HG02678 (cell line): Measurements from ENCODE around the gene PRR15.
"Not testable (repeated sequence)": the region's sequence is repeated elsewhere in the genome, so short reads cannot be mapped to it uniquely, and the experiment has no call there.

Experiments
- ATAC-seq: cut with Tn5 transposase; IDR thresholded peaks from one replicate; pipeline ENCODE4 v1.9.1; 2021; ENCODE audit warnings: mild to moderate bottlenecking, moderate library complexity; ENCODE audit not compliant: unreplicated experiment

The PRR15 gene, protein sequence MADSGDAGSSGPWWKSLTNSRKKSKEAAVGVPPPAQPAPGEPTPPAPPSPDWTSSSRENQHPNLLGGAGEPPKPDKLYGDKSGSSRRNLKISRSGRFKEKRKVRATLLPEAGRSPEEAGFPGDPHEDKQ

GRCh38 chr7:29563590-29564495 lies at the start of gene PRR15:
Gene PRR15, plus strand, starts transcription at chr7:29563835. Its CDS starts 2,495 bp downstream, at chr7:29566330.
- no peak for ATAC-seq

DNA sequence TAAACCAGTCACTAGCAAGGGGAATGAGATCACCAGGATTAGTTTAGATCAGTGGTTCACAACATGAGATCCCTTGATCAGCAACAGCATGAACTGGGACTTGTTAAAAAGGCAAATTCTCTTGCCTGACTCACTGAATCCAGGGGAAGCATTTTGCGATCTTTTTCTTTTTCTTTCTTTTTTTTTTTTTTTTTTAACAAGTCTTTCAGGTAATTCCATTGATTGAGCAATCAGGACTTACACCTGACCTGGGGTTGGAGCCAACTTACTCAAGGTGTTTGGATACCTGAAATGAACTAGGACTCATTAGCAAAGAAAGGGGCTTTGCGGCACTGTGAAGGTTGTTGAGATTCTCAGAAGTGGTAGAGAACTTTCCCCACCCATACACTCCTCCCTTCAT lies 47.1 kb upstream of the PRR15 start:
- ATAC-seq = no peak

GRCh38 chr7:29518616-29519015 lies 45.0 kb upstream of the PRR15 start:
- ATAC-seq = no peak

- ATAC-seq = no peak
Measured at GRCh38 chr7:29523728-29524127, 39.9 kb upstream of the PRR15 start.

GRCh38 chr7:29527505-29528108 lies 36.0 kb upstream of the PRR15 start:
- ATAC-seq = no peak

DNA sequence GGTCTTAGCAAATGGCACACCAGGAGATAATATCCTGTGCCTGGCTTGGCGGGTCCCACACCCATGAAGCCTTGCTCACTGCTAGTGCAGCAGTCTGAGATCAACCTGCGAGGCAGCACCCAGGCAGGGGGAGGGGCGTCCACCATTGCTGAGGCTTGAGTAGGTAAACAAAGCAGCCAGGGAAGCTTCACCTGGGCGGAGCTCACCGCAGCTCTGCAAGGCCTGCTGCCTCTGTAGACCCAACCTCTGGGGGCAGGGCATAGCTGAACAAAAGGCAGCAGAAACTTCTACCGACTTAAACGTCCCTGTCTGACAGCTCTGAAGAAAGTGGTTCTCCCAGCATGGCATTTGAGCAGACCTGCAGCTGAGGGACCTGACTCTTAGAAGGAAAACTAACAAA lies 35.1 kb upstream of the PRR15 start:
- ATAC-seq = not testable (repeated sequence)

DNA sequence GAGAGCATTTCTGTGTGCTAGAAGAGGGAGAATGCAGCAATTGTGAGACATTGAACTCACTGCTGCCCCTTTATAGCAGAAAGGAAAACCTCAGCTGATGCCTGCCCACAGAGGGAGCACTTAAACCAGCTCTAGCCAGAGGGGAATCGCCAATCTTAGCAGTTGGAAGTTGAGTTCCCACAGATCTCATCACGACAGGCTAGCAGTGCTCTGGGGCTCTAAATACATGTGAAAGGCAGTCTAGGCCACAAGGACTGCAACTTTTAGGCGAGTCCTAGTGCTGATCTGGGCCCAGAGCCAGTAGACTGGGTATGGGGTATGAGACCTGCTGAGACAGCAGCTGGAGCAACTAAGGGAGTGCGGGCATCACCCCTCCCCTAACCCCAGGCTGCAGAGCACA lies 25.2 kb upstream of the PRR15 start:
- no peak for ATAC-seq

GRCh38 chr7:29539471-29539870 lies 24.2 kb upstream of the PRR15 start:
- no peak for ATAC-seq

GRCh38 chr7:29547421-29547820 lies 16.2 kb upstream of the PRR15 start:
- no peak for ATAC-seq

DNA sequence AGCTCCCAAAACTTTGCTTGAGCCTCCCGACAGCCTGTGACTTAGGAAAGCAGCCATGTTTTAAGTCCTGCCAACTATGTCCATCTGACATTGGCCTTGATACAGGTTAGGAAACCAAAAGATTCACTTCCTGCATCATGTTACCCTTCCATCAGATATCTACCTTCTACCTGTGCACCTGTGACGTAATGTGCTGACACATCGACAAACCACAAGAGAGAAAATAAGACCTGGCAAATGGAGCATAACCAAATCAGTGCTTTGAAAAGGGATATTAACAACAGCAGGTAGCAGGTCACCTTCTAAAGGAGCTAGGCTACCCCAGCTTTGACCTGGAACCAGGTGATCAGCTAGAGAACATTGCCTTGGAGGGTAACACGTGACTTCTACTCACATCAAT lies 14.8 kb upstream of the PRR15 start:
- no peak for ATAC-seq

- ATAC-seq = no peak
Measured at GRCh38 chr7:29552392-29552791, 11.2 kb upstream of the PRR15 start.

- ATAC-seq = no peak
Measured at GRCh38 chr7:29555061-29555460, 8.6 kb upstream of the PRR15 start.

GRCh38 chr7:29556405-29557195 lies 7.0 kb upstream of the PRR15 start:
- ATAC-seq = no peak

DNA sequence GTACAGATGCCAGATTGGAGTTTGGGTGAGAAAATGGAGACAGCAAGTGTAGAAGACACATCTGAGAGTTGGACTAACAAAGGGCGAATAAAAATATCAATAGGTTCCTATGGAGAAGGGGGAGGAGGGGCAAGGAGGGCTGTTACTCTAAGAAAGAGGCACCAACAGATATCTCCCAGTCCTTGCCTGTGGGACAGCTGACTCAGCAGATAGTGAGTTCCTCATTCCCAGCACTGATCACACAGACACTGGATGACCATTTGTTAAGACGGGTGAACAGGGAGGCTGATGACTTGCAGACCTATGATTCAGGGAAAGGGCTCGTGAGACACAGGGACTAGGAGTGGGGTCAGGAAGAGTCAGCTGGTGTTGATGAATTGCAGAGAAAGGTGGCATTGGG lies 5.7 kb upstream of the PRR15 start:
- no peak for ATAC-seq

GRCh38 chr7:29561271-29561670 lies 2.4 kb upstream of the PRR15 start:
- ATAC-seq = no peak

DNA sequence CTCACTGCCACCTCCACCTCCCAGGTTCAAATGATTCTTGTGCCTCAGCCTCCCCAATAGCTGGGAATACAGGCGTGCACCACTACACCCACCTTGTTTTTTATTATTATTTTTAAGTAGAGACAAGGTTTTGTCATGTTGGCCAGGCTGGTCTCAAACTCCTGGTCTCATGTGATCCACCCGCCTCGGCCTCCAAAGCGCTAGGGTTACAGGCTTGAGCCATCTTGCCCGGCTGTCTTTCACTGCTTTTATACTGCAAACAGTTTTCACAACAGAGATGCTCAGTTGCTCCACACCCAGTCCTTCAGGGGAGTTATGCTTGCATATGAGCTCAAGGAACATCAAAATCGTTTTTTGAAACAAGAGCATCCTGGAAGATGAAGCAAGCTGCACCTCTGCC lies 1.3 kb upstream of the PRR15 start:
- no peak for ATAC-seq

DNA sequence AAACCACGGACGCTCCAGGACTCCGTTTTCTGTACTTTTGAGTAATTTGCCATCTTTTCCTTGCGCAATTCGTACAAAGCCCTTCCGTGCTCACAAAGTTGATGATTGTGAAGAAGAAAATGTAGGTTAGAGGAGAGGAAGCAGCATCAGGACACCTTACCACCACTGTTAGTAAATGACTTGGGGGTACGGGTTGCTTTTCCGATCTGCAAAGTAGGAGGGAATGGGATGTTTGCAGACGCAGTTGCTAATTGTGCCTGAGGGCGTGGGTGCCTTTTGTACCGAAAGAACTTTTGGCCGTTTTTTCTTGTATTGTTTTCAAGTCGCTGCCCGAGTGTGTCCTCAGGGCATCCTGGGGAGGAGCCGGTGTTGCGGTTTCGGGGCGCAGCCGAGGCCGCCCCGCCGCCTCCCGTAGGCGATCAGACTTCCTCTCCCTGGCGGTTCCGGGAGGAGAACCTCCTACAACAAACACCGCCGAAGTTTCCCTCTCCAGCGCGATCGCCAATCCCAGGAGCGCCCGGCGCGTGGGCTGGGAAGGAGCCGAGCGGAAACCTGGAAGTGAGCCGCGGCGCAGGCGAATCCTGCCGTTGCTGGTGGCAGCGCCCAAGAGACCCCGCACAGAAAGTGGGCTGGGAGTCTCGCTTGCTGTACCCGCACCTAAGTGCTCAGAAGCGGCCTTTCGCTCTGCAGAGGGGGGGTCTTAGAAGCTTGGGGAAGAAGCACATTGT lies 1.0 kb downstream of the PRR15 start:
- no peak for ATAC-seq

- no peak for ATAC-seq
Measured at GRCh38 chr7:29565224-29565630, 1.6 kb downstream of the PRR15 start.

GRCh38 chr7:29565634-29565981 lies 2.0 kb downstream of the PRR15 start:
- no peak for ATAC-seq

DNA sequence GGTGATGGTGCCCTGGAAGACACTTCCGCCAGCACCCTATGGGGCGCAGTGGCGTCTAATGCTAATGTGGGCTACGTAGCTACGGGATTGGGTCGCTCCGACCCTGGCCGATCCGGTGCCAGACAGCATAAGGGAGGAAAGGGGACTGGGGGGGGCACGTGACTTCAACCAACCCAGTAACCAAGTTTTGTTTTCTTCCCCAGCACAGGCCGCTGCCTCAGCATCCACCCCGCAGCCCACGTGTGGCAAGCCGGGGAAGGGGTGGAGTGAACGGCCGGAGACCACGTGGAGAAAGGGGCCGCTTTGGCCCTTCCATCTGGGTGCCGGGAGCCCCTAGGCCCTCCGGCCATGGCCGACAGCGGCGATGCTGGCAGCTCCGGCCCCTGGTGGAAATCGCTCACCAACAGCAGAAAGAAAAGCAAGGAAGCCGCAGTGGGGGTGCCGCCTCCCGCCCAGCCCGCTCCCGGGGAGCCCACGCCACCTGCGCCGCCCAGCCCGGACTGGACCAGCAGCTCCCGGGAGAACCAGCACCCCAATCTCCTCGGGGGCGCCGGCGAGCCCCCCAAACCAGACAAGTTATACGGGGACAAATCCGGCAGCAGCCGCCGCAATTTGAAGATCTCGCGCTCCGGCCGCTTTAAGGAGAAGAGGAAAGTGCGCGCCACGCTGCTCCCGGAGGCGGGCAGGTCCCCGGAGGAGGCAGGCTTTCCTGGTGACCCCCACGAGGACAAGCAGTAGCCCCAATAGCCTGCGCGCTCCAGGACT lies 2.5 kb downstream of the PRR15 start:
- no peak for ATAC-seq
